ENCODE data around the gene CDKN2A. TPM values are rescaled to one million over a fixed set of nuclear protein-coding genes. Genes with fewer than 3 reads are reported as not detected.

The CDKN2A gene
- total RNA-seq, 1 experiment from 2014 or later: 273 TPM

GRCh38 chr9:22030101-22030598 lies 36.0 kb upstream of the CDKN2A start:
- H3K4me1 ChIP-seq (ENCODE audit: insufficient read depth, low read length): peaks cover 32% of the 10 kb centered on the region
- no peak for TF ChIP-seq EZH2 (IDR thresholded peaks at IDR 0.05; ENCODE audit: low read length, unreplicated experiment)
- TF ChIP-seq CTCF (conservative IDR thresholded peaks at IDR 0.05; ENCODE audit: low read depth, low read length): no peak
- no peaks in the 10 kb centered on the region for H3K9me2 ChIP-seq (replicated peaks; ENCODE audit: low read length)
- intact Hi-C loops (cut with micrococcal nuclease): no loop called here
- ChIA-PET CTCF (interaction anchor here (0.6 to 0.8 kb wide), 2 partner anchors 100 to 214 kb away, joined by 3 to 4 read pairs; no protein-coding TSS in a partner anchor), POLR2A (ENCODE audit: unreplicated experiment) (interaction anchor here (0.5 kb wide), 1 partner anchor 178 kb away, joined by 3 read pairs; no protein-coding TSS in a partner anchor)
- peak overlapping the region; percentile 52; the same call in 1 of the 2 replicates for H2AFZ ChIP-seq (ENCODE audit: low read length)
- H3K4me3 ChIP-seq (ENCODE audit: low read length): peak overlapping the region; percentile 18; the same call in 1 of the 2 replicates
- peak; percentile 74 for DNase-seq
- peak; percentile 94 for ATAC-seq
- no peaks in the 10 kb centered on the region for H3K36me3 ChIP-seq (ENCODE audit: low read depth, low read length)
- peak overlapping the region; percentile 54 for H3K9ac ChIP-seq (ENCODE audit: low read length)
- H4K20me1 ChIP-seq (ENCODE audit: low read length): no peaks in the 10 kb centered on the region
- H3F3A ChIP-seq (ENCODE audit: low read length, unreplicated experiment): no peaks in the 10 kb centered on the region
- no peaks in the 10 kb centered on the region for H3K27me3 ChIP-seq (ENCODE audit: low read length)
- H3K4me2 ChIP-seq (ENCODE audit: low read length): peak overlapping the region; percentile 68
- H3K9me3 ChIP-seq (ENCODE audit: low read length): no peaks in the 10 kb centered on the region
- peak overlapping the region; percentile 84 for H3K27ac ChIP-seq (ENCODE audit: low read length)
- no peaks in the 10 kb centered on the region for H3K79me2 ChIP-seq (ENCODE audit: low read length)
- no TSS peak for BruUV-seq (replicated peaks)

GRCh38 chr9:22029231-22029630 lies 35.0 kb upstream of the CDKN2A start:
- Histone ChIP-seq H3K9ac (ENCODE audit: low read length) (no peak overlapping the region), H2AFZ (ENCODE audit: low read length) (no peak overlapping the region), H3K4me3 (ENCODE audit: low read length) (no peak overlapping the region), H3F3A (ENCODE audit: low read length, unreplicated experiment) (no peaks in the 10 kb centered on the region), H3K4me1 (ENCODE audit: insufficient read depth, low read length) (peaks cover 32% of the 10 kb centered on the region), H3K36me3 (ENCODE audit: low read depth, low read length) (no peaks in the 10 kb centered on the region), H4K20me1 (ENCODE audit: low read length) (no peaks in the 10 kb centered on the region), H3K9me3 (ENCODE audit: low read length) (no peaks in the 10 kb centered on the region), H3K27ac (ENCODE audit: low read length) (0 out of 2 replicates have a peak overlapping the region, but pooled peaks have one; percentile 1), H3K27me3 (ENCODE audit: low read length) (no peaks in the 10 kb centered on the region), H3K79me2 (ENCODE audit: low read length) (no peaks in the 10 kb centered on the region), H3K9me2 (replicated peaks; ENCODE audit: low read length) (no peaks in the 10 kb centered on the region), H3K4me2 (ENCODE audit: low read length) (no peak overlapping the region)
- no peak for TF ChIP-seq EZH2 (IDR thresholded peaks at IDR 0.05; ENCODE audit: low read length, unreplicated experiment)
- no peak for TF ChIP-seq CTCF (conservative IDR thresholded peaks at IDR 0.05; ENCODE audit: low read depth, low read length)
- TF ChIP-seq EZH2phosphoT487 (IDR thresholded peaks at IDR 0.05; ENCODE audit: borderline replicate concordance, low read length): no peak
- POLR2A ChIA-PET (ENCODE audit: unreplicated experiment): no interaction called here
- no TSS peak for BruUV-seq (replicated peaks)
- ATAC-seq (no peak), DNase-seq (no peak)
- CTCF ChIA-PET: no interaction called here
- intact Hi-C loops (cut with micrococcal nuclease): no loop called here

- no TSS peak for BruUV-seq (replicated peaks)
- ATAC-seq (no peak), DNase-seq (no peak)
- CTCF ChIA-PET: no interaction called here
- no peaks in the 10 kb centered on the region for H4K20me1 ChIP-seq (ENCODE audit: low read length)
- no peak overlapping the region for H2AFZ ChIP-seq (ENCODE audit: low read length)
- H3K27me3 ChIP-seq (ENCODE audit: low read length): no peaks in the 10 kb centered on the region
- peaks cover 32% of the 10 kb centered on the region for H3K4me1 ChIP-seq (ENCODE audit: insufficient read depth, low read length)
- no peak overlapping the region for H3K4me3 ChIP-seq (ENCODE audit: low read length)
- H3K36me3 ChIP-seq (ENCODE audit: low read depth, low read length): no peaks in the 10 kb centered on the region
- no peak overlapping the region for H3K9ac ChIP-seq (ENCODE audit: low read length)
- intact Hi-C loops (cut with micrococcal nuclease): no loop called here
- POLR2A ChIA-PET (ENCODE audit: unreplicated experiment): no interaction called here
- no peaks in the 10 kb centered on the region for H3K79me2 ChIP-seq (ENCODE audit: low read length)
- no peak for TF ChIP-seq CTCF (conservative IDR thresholded peaks at IDR 0.05; ENCODE audit: low read depth, low read length)
- TF ChIP-seq EZH2phosphoT487 (IDR thresholded peaks at IDR 0.05; ENCODE audit: borderline replicate concordance, low read length): no peak
- no peak for TF ChIP-seq EZH2 (IDR thresholded peaks at IDR 0.05; ENCODE audit: low read length, unreplicated experiment)
- H3K9me2 ChIP-seq (replicated peaks; ENCODE audit: low read length): no peaks in the 10 kb centered on the region
- H3K4me2 ChIP-seq (ENCODE audit: low read length): no peak overlapping the region
- no peaks in the 10 kb centered on the region for H3F3A ChIP-seq (ENCODE audit: low read length, unreplicated experiment)
- no peak overlapping the region for H3K27ac ChIP-seq (ENCODE audit: low read length)
- H3K9me3 ChIP-seq (ENCODE audit: low read length): no peaks in the 10 kb centered on the region
These were observed 34.2 kb upstream of the CDKN2A start for GRCh38 chr9:22028394-22028793.
